ENCODE results near the gene MEF2D.

MEF2D gene

GRCh38 chr1:156416993-156417392 is 83.6 kb downstream of the MEF2D start:
- H3K27ac ChIP-seq (ENCODE audit: low read depth, low read length), result no peak overlapping the region

GRCh38 chr1:156414461-156415064 is 86.0 kb downstream of the MEF2D start:
- Histone ChIP-seq H3K27ac (ENCODE audit: low read depth, low read length) (no peak overlapping the region), H3K4me3 (ENCODE audit: low read depth in 1 of 5, low read length in 5 of 5) (no peak overlapping the region), H3K9ac (ENCODE audit: low read length in 5 of 5) (no peak overlapping the region)

More at GRCh38 chr1:156416993-156417392, 83.6 kb downstream of the MEF2D start:
- H3K4me3 ChIP-seq (ENCODE audit: low read depth in 1 of 5, low read length in 5 of 5), result no peak overlapping the region
- H3K36me3 ChIP-seq (ENCODE audit: control insufficient read depth in 5 of 5, insufficient read depth in 5 of 5, low read length in 5 of 5), result no peaks in the 10 kb centered on the region
- peaks cover 0 to 26% (median 22%) of the 10 kb centered on the region in 5 donors for H3K4me1 ChIP-seq (ENCODE audit: control insufficient read depth in 5 of 5, insufficient read depth in 5 of 5, low read length in 5 of 5)
- H3K9ac ChIP-seq (ENCODE audit: low read length in 5 of 5), result no peak overlapping the region
- H3K9me3 ChIP-seq (ENCODE audit: control insufficient read depth in 5 of 5, low read length in 5 of 5), result peaks cover 0 to 3% (median 0%) of the 10 kb centered on the region in 5 donors
- H3K27me3 ChIP-seq (ENCODE audit: control insufficient read depth in 5 of 5, insufficient read depth in 4 of 5, low read length in 5 of 5), result peaks cover 55 to 84% (median 75%) of the 10 kb centered on the region in 5 donors

More at GRCh38 chr1:156414461-156415064, 86.0 kb downstream of the MEF2D start:
- Histone ChIP-seq H3K36me3 (ENCODE audit: control insufficient read depth in 5 of 5, insufficient read depth in 5 of 5, low read length in 5 of 5) (no peaks in the 10 kb centered on the region), H3K9me3 (ENCODE audit: control insufficient read depth in 5 of 5, low read length in 5 of 5) (peaks cover 0 to 3% (median 0%) of the 10 kb centered on the region in 5 donors), H3K4me1 (ENCODE audit: control insufficient read depth in 5 of 5, insufficient read depth in 5 of 5, low read length in 5 of 5) (peaks cover 0 to 1% (median 0%) of the 10 kb centered on the region in 5 donors), H3K27me3 (ENCODE audit: control insufficient read depth in 5 of 5, insufficient read depth in 4 of 5, low read length in 5 of 5) (peaks cover 45 to 71% (median 60%) of the 10 kb centered on the region in 5 donors)

All from subcutaneous abdominal adipose tissue (tissue), 5 donors.